NCI-H1105 treated with DMSO at 0.1 percent for 48 hours (cell line): Measurements from ENCODE around the gene DFFA.
A peak's percentile ranks its signal among the peaks of the same experiment; 100 is the strongest.
"Not testable (repeated sequence)": the region's sequence is repeated elsewhere in the genome, so short reads cannot be mapped to it uniquely, and the experiment has no call there.

Experiments
- DNase-seq: peaks from one replicate; lab custom pipeline; 2025; lab: John Stamatoyannopoulos, UW

DFFA gene

GRCh38 chr1:10472220-10473144 is at the start of gene DFFA:
Gene DFFA (minus strand): TSS chr1:10472529. CDS start chr1:10472458, 71 bp downstream.
- DNase-seq = peak; percentile 95

- no peak for DNase-seq
Observed at GRCh38 chr1:10521537-10522157, 49.3 kb upstream of the DFFA start.

- no peak for DNase-seq
Observed at GRCh38 chr1:10520952-10521351, 48.6 kb upstream of the DFFA start.

GRCh38 chr1:10520497-10520896 is 48.2 kb upstream of the DFFA start:
- no peak for DNase-seq

- peak; percentile 83 for DNase-seq
Observed at GRCh38 chr1:10519016-10519417, 46.7 kb upstream of the DFFA start.

GRCh38 chr1:10517677-10517982 is 45.3 kb upstream of the DFFA start:
- no peak for DNase-seq

- DNase-seq = peak; percentile 94
Observed at GRCh38 chr1:10516925-10517676, 44.8 kb upstream of the DFFA start.

- no peak for DNase-seq
Observed at GRCh38 chr1:10515976-10516750, 43.8 kb upstream of the DFFA start.

GRCh38 chr1:10515301-10515975 is 43.1 kb upstream of the DFFA start:
- no peak for DNase-seq

GRCh38 chr1:10514490-10515235 is 42.3 kb upstream of the DFFA start:
- peak; percentile 76 for DNase-seq

GRCh38 chr1:10513199-10513598 is 40.9 kb upstream of the DFFA start:
- no peak for DNase-seq

GRCh38 chr1:10511494-10511885 is 39.2 kb upstream of the DFFA start:
- DNase-seq = no peak

- DNase-seq = no peak
Observed at GRCh38 chr1:10510520-10511493, 38.5 kb upstream of the DFFA start.

- no peak for DNase-seq
Observed at GRCh38 chr1:10509809-10510509, 37.6 kb upstream of the DFFA start.

GRCh38 chr1:10508511-10508951 is 36.2 kb upstream of the DFFA start:
- no peak for DNase-seq

- peak; percentile 97 for DNase-seq
Observed at GRCh38 chr1:10507111-10507879, 35.0 kb upstream of the DFFA start.

GRCh38 chr1:10506677-10507047 is 34.3 kb upstream of the DFFA start:
- no peak for DNase-seq

GRCh38 chr1:10506046-10506676 is 33.8 kb upstream of the DFFA start:
- not testable (repeated sequence) for DNase-seq
